HG03097 (cell line): Measurements from ENCODE around the gene ANXA1.

Experiments used
- ATAC-seq: cut with Tn5 transposase; IDR thresholded peaks from one replicate; pipeline ENCODE4 v1.9.1; 2021; ENCODE audit not compliant: unreplicated experiment, low FRiP score

The ANXA1 gene

GRCh38 chr9:73151653-73152542 lies at the start of gene ANXA1:
ANXA1 (plus strand) TSS chr9:73151865; CDS start chr9:73158536, 6,671 bp downstream.
- no peak for ATAC-seq

DNA sequence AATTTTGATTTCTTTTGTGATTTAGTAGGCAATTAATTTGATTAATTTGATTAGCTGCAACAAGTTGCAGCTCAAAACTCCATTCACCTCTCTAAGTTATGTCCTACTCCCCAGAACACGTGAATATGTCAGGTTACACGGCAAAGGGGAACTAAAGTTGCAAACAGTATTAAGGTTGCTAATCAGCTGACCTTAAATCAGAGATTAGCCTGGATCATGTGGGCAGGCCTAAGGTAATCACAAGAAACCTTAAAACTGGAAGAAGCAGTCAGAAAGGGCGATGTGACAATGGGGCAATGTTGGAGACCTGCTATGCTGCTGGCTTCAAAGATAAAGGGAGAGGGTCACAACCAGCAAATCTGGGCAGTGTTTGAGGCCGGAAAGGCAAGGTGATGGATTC lies 47.3 kb upstream of the ANXA1 start:
- no peak for ATAC-seq

GRCh38 chr9:73104921-73105320 lies 46.7 kb upstream of the ANXA1 start:
- no peak for ATAC-seq

DNA sequence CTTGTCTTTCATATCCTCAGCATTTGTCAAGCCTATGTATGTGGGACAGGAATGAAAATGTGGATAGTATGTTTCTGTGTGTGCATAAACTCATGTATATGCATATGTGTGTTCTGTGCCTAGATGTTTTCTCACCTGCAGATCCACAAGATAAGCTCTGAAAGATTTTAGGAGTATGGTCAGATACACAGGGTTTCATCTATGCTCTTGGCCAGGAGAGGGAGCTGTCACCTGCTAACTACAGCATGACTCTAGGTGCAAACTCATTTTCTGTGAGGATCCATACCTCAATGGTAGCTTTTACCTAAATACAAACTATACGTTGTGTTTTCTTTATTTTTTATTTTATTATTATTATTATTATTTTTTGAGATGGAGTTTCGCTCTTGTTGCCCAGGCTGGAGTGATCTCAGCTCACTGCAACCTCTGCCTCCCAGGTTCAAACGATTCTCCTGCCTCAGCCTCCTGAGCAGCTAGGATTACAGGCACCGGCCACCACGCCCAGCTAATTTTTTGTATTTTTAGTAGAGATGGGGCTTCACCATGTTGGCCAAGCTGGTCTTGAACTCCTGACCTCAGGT lies 44.1 kb upstream of the ANXA1 start:
- peak; percentile 73 for ATAC-seq

- ATAC-seq, result no peak
These were observed 37.6 kb upstream of the ANXA1 start for GRCh38 chr9:73114058-73114457.

DNA sequence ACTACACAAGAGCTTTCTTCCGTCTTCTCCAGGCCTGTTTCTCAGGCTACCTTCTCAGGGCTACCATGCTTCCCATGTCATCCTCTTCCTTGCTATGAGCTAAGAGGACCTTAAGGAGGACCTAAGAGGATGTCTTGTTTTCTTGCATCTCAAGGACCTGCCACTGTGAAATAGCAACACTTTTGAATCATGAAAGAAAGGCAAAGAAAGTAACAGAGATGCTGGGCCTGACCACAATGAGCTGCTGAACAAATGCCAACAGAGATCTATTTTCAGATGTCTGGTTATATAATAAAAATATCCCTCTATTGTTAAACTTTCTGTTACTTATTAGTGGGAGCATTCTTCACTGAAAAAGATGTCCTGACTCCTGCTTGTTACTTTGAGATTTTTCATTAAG lies 36.7 kb upstream of the ANXA1 start:
- no peak for ATAC-seq

GRCh38 chr9:73116031-73116430 lies 35.6 kb upstream of the ANXA1 start:
- no peak for ATAC-seq

DNA sequence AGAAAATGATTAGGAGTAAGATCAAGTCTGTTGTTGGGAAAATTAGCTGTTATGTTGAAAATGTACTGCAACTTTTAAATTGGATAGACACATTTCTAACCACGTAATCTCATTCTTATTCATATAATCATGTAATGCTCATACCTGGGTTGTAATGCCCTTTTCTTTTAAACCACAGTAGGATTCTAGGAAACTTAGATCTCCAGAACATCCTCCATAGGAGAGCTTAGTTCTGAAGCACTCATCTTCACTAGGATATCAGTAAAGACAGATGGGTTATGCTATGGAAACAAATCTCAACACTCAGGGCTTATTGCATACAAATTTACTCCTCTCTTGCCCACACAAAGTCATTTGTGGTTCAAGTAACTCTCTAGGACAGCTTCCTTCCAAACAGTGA lies 34.8 kb upstream of the ANXA1 start:
- no peak for ATAC-seq

DNA sequence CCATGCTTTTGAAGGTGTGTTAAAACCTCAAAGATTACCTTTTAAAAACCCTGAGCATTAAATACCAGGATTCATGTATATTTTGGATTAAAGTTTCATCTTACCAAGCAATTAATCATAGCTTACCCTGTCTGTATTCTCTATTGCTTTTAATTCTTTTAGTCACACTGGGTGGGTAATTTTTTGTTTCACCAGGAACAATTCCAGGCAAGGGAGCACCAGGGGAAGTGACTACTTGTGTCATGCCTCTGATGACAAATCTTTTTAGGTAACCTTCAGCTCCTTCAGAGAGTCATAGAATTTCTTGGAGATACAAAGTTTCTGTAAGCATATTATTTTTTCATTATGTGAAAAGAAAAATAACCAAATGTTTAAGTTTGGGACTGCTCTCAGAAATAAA lies 33.4 kb upstream of the ANXA1 start:
- no peak for ATAC-seq

- ATAC-seq, result no peak
These were observed 32.6 kb upstream of the ANXA1 start for GRCh38 chr9:73118898-73119554.

GRCh38 chr9:73121375-73121935 lies 30.2 kb upstream of the ANXA1 start:
- ATAC-seq, result no peak

GRCh38 chr9:73125651-73126050 lies 26.0 kb upstream of the ANXA1 start:
- no peak for ATAC-seq

DNA sequence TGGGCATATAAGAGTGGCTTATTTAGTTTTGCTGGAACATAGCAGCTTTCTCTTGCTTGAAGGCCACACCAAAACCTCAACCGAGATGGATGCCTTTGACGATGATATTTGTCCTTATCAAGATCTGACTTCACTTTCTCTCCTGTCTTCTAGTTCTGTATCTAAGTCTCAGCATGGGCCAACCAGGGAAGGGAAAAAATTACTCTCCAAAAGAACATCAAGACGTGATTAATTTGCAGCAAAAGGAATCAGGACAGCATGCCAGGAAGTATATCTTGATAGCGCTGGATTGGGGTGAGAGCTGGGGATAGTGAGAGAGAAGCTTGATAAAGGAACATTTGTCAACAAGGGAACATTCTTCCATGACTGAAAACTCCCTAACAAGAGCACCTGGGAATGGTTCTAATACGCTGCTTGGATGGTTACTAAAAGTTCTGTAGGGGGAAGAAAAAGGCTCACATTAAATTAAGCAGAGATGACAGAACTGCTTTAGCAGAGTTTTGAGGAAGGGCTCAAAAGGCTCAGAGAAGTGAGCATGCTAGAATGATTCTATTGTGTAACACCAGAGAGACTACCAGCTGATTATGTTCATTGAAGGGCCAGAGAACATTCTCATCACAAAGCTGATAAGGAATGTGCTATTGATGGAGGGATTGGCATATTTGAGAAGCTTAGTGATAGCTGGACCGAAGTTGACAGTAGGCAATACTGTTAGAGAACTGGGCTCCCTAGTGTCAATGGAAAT lies 21.6 kb upstream of the ANXA1 start:
- no peak for ATAC-seq

DNA sequence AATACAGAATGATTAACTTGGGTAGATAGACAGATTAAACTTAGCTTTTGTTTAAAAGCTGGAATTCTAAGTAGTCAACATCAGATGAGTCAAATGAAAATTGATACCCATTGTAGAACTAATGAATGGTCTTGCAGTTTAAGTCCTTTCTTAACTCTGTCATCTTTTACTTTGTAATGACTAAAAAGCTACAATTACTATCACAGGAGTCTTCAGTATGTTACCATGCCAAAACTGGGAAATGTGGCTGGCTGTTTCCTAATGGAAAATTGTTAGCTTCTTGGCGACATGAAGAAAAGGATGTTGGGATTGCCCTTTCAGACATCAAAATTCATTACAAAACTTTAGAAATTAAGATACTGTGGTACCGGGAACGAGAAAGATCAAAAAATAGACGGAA lies 20.2 kb upstream of the ANXA1 start:
- no peak for ATAC-seq

DNA sequence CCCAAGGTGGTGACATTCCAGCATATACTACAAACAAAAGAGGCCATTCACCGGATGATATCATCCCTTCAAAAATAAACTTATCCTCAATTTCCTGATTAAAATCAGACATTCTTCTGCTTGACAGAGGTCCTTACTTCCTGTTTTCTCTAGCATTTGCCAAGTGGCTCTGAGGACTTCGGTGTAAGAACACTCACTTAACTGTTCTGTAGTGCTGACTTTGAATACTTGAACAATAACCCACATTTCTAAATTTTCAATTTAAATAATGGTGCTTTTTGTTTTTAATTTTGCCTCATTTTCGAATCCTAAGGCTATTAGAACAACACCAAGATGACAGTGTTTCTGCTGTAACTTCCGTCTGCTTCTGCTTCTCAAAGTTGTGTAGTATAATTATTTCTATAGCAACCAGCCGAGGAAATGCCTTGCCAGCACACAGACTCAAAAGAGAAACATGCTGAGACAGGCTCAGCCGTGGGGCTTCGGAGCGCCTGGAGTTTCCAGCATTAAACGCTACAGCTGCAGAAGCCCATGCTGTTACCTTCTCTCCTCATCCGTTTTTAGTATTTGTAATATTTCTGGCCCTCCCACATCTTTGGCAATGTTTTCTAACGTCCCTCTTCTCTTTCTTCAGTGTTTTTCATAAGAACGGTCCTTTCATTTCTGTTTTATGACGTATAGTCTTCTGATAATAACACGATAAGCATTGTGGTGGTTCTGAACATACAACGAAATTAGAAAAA lies 19.5 kb upstream of the ANXA1 start:
- peak; percentile 96 for ATAC-seq

GRCh38 chr9:73133022-73133651 lies 18.5 kb upstream of the ANXA1 start:
- ATAC-seq, result no peak

GRCh38 chr9:73133921-73134407 lies 17.7 kb upstream of the ANXA1 start:
- ATAC-seq, result peak; percentile 47

- no peak for ATAC-seq
These were observed 16.3 kb upstream of the ANXA1 start for GRCh38 chr9:73135394-73135793.

DNA sequence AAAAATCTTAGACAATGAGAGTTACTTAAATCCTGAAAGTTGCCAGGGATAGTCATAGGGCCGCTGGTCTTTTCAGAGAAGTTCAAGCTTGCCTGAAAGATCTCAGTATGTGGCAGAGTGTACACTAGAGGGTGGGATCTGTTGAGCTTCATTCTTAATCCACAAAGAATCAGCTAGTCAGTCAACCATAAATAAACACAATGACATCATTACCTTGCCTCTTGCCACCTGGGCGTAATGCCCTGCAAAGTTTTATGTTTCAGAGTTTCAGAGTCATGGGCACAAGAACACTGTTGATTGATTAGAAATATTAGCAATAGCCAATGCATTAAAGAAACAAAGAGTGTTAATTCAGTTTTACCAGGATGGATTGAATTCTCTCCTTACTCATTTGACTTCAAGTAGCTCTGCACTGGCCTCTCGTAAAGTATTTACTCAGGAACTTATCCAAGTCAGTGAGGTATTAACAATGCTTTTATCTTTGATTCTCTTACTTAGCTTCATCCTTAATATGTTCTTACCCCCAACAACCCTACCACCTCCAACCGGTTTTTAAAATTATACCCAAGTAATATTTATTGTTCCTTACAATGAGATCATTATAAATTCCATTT lies 14.3 kb upstream of the ANXA1 start:
- ATAC-seq, result no peak
